Hepatic stellate cell (primary cell): ENCODE results near the gene DHX36.

Experiments
- DNase-seq: peaks from one replicate; pipeline ENCODE4 v3.0.0; 2011; ENCODE audit warnings: low spot score

Gene DHX36

GRCh38 chr3:154280161-154280560 lies 44.1 kb downstream of the DHX36 start:
- DNase-seq, result no peak

- DNase-seq, result no peak
Measured at GRCh38 chr3:154275965-154276364, 48.3 kb downstream of the DHX36 start.

- DNase-seq, result no peak
Measured at GRCh38 chr3:154275292-154275691, 49.0 kb downstream of the DHX36 start.

- DNase-seq, result no peak
Measured at GRCh38 chr3:154274348-154274747, 49.9 kb downstream of the DHX36 start.

- DNase-seq, result no peak
Measured at GRCh38 chr3:154273381-154273780, 50.9 kb downstream of the DHX36 start.

GRCh38 chr3:154254527-154254926 lies 69.8 kb downstream of the DHX36 start:
- DNase-seq, result no peak

- DNase-seq, result peak; percentile 71
Measured at GRCh38 chr3:154252759-154253638, 71.3 kb downstream of the DHX36 start.

- DNase-seq, result no peak
Measured at GRCh38 chr3:154251610-154252009, 72.7 kb downstream of the DHX36 start.

- no peak for DNase-seq
Measured at GRCh38 chr3:154250291-154250690, 74.0 kb downstream of the DHX36 start.

GRCh38 chr3:154247806-154248415 lies 76.4 kb downstream of the DHX36 start:
- no peak for DNase-seq

- DNase-seq, result peak; percentile 17
Measured at GRCh38 chr3:154244644-154245043, 79.6 kb downstream of the DHX36 start.

- peak; percentile 11 for DNase-seq
Measured at GRCh38 chr3:154243353-154243752, 80.9 kb downstream of the DHX36 start.

GRCh38 chr3:154242766-154243165 lies 81.5 kb downstream of the DHX36 start:
- DNase-seq, result no peak

GRCh38 chr3:154241496-154241895 lies 82.8 kb downstream of the DHX36 start:
- no peak for DNase-seq

- no peak for DNase-seq
Measured at GRCh38 chr3:154240235-154240634, 84.1 kb downstream of the DHX36 start.

GRCh38 chr3:154236331-154236730 lies 88.0 kb downstream of the DHX36 start:
- no peak for DNase-seq

- DNase-seq, result no peak
Measured at GRCh38 chr3:154235330-154235729, 89.0 kb downstream of the DHX36 start.

- no peak for DNase-seq
Measured at GRCh38 chr3:154229217-154229590, 95.1 kb downstream of the DHX36 start.

GRCh38 chr3:154228561-154229216 lies 95.6 kb downstream of the DHX36 start:
- no peak for DNase-seq

GRCh38 chr3:154227531-154227930 lies 96.8 kb downstream of the DHX36 start:
- DNase-seq, result no peak

GRCh38 chr3:154225536-154225935 lies 98.8 kb downstream of the DHX36 start:
- DNase-seq, result no peak

- no peak for DNase-seq
Measured at GRCh38 chr3:154224866-154225265, 99.4 kb downstream of the DHX36 start.

- no peak for DNase-seq
Measured at GRCh38 chr3:154224366-154224765, 99.9 kb downstream of the DHX36 start.
